Loucy (cell line): ENCODE measurements around the gene ELAVL1.

ENCODE experiments used
- CTCF ChIP-seq: fragments of 200-600 bp; sonication (generic); conservative IDR thresholded peaks from 2 replicates; pipeline ENCODE4 v1.5.1; 2014; ENCODE audit warnings: mild to moderate bottlenecking, antibody characterized with exemption, low read length
- EZH2phosphoT487 ChIP-seq: fragments of 200-600 bp; IDR thresholded peaks from 2 replicates; pipeline ENCODE4 v1.6.1; 2018; ENCODE audit warnings: antibody characterized with exemption, mild to moderate bottlenecking, moderate library complexity, borderline replicate concordance

- TF ChIP-seq CTCF (no peak), EZH2phosphoT487 (no peak)
Observed at GRCh38 chr19:7978179-7978825, 27.1 kb downstream of the ELAVL1 start.
